Measurements from ENCODE around the gene ELP1. TPM values are rescaled to one million over a fixed set of nuclear protein-coding genes. Genes with fewer than 3 reads are reported as not detected.
A peak's percentile ranks its signal among the peaks of the same experiment; 100 is the strongest.
"Not testable (repeated sequence)": the region's sequence is repeated elsewhere in the genome, so short reads cannot be mapped to it uniquely, and the experiment has no call there.

ELP1 gene, protein sequence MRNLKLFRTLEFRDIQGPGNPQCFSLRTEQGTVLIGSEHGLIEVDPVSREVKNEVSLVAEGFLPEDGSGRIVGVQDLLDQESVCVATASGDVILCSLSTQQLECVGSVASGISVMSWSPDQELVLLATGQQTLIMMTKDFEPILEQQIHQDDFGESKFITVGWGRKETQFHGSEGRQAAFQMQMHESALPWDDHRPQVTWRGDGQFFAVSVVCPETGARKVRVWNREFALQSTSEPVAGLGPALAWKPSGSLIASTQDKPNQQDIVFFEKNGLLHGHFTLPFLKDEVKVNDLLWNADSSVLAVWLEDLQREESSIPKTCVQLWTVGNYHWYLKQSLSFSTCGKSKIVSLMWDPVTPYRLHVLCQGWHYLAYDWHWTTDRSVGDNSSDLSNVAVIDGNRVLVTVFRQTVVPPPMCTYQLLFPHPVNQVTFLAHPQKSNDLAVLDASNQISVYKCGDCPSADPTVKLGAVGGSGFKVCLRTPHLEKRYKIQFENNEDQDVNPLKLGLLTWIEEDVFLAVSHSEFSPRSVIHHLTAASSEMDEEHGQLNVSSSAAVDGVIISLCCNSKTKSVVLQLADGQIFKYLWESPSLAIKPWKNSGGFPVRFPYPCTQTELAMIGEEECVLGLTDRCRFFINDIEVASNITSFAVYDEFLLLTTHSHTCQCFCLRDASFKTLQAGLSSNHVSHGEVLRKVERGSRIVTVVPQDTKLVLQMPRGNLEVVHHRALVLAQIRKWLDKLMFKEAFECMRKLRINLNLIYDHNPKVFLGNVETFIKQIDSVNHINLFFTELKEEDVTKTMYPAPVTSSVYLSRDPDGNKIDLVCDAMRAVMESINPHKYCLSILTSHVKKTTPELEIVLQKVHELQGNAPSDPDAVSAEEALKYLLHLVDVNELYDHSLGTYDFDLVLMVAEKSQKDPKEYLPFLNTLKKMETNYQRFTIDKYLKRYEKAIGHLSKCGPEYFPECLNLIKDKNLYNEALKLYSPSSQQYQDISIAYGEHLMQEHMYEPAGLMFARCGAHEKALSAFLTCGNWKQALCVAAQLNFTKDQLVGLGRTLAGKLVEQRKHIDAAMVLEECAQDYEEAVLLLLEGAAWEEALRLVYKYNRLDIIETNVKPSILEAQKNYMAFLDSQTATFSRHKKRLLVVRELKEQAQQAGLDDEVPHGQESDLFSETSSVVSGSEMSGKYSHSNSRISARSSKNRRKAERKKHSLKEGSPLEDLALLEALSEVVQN (N-terminal part only)
- total RNA-seq, result 10 to 100 TPM; 19.7 to 30.1 TPM

- Mint-ChIP-seq H3K4me3 (peak within 1 kb of the TSS; percentile 86), H3K36me3 (ENCODE audit: low read depth) (peaks cover 27% of the 10 kb centered on the region), H3K27me3 (no peaks in the 10 kb centered on the region), H3K4me1 (peaks cover 15% of the 10 kb centered on the region), H3K9me3 (no peaks in the 10 kb centered on the region), H3K27ac (peak within 1 kb of the TSS; percentile 98)
- ATAC-seq (replicated peaks), result peak; percentile 89
Measured at GRCh38 chr9:108933718-108934322, at the start of gene ELP1. Gene ELP1, minus strand, starts transcription at chr9:108934124. Its CDS starts 2,978 bp downstream, at chr9:108931146.

DNA sequence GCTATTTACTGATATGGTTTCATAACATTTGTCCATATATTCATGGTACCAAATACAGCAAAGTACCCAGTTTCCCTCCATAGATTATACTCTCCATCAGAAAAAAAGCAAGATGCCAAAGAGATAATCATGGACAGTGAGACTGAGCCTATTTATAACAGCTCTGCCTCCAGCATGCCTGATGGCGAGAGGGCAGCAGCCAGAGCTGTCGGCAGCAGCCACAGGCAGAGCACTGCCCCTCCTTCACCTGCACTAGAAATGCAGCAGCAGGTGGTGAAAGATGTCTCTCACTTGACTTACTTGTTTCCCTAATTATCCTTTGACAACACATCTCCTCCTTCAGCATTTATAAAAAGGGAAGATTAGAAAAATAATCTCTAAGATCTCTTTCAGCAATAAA lies 47.0 kb upstream of the ELP1 start:
- H3K4me1 Mint-ChIP-seq, result no peaks in the 10 kb centered on the region
- no peaks in the 10 kb centered on the region for H3K9me3 Mint-ChIP-seq
- no peak for ATAC-seq (replicated peaks)
- H3K36me3 Mint-ChIP-seq (ENCODE audit: low read depth), result peaks cover 7% of the 10 kb centered on the region
- H3K4me3 Mint-ChIP-seq, result no peak overlapping the region
- no peaks in the 10 kb centered on the region for H3K27me3 Mint-ChIP-seq
- H3K27ac Mint-ChIP-seq, result no peak overlapping the region

- Mint-ChIP-seq H3K27me3 (no peaks in the 10 kb centered on the region), H3K4me1 (no peaks in the 10 kb centered on the region), H3K36me3 (ENCODE audit: low read depth) (peaks cover 7% of the 10 kb centered on the region), H3K27ac (no peak overlapping the region), H3K9me3 (no peaks in the 10 kb centered on the region), H3K4me3 (no peak overlapping the region)
- no peak for ATAC-seq (replicated peaks)
Measured at GRCh38 chr9:108978205-108978604, 44.3 kb upstream of the ELP1 start.

DNA sequence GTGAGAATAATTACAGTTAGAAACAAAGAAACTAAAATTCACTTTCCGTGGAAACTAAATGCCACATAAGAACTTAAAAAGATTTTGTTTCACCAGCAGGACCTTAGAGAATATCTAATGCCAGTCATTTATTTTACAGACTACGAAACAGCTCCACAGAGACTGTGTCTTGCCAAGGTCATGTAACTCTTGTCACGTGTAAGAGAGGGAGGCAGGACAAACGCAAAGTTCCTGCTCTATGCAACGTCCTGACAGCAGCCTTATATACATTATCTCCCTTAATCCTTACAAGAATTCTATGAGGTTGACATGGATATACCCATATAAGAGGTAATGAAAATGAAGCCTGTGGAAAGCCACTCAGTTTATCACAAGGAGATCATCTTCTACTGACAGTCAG lies 40.0 kb upstream of the ELP1 start:
- Mint-ChIP-seq H3K27me3 (no peaks in the 10 kb centered on the region), H3K36me3 (ENCODE audit: low read depth) (peaks cover 13% of the 10 kb centered on the region), H3K9me3 (peaks cover 6% of the 10 kb centered on the region), H3K4me3 (no peak overlapping the region), H3K4me1 (no peaks in the 10 kb centered on the region), H3K27ac (no peak overlapping the region)
- no peak for ATAC-seq (replicated peaks)

GRCh38 chr9:108972626-108973209 lies 38.8 kb upstream of the ELP1 start:
- H3K9me3 Mint-ChIP-seq, result peaks cover 6% of the 10 kb centered on the region
- no peak for ATAC-seq (replicated peaks)
- no peaks in the 10 kb centered on the region for H3K4me1 Mint-ChIP-seq
- no peak overlapping the region for H3K4me3 Mint-ChIP-seq
- H3K27ac Mint-ChIP-seq, result no peak overlapping the region
- no peaks in the 10 kb centered on the region for H3K27me3 Mint-ChIP-seq
- H3K36me3 Mint-ChIP-seq (ENCODE audit: low read depth), result peaks cover 10% of the 10 kb centered on the region

DNA sequence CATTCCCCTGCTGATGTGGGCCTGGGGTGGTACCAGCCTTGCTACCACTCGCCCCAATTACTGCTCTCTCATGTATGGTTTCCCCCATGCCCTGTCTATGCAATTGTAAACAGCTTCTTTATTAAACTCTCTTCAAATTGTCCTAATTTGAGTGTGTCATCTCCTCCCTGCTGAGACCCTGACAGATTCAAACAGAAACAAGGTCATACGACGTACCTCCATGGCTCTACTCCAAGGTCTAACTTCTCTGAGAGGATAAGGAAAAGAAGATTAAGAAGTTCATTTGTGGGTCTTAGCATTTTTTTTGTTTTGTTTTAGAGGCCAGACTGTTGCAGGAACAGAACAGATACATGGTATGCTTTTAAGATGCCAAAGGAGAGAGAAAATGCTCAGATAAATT lies 38.3 kb upstream of the ELP1 start:
- H3K4me3 Mint-ChIP-seq, result no peak overlapping the region
- H3K27ac Mint-ChIP-seq, result no peak overlapping the region
- peaks cover 6% of the 10 kb centered on the region for H3K36me3 Mint-ChIP-seq (ENCODE audit: low read depth)
- no peak for ATAC-seq (replicated peaks)
- H3K27me3 Mint-ChIP-seq, result no peaks in the 10 kb centered on the region
- peaks cover 6% of the 10 kb centered on the region for H3K9me3 Mint-ChIP-seq
- H3K4me1 Mint-ChIP-seq, result no peaks in the 10 kb centered on the region

GRCh38 chr9:108971392-108971791 lies 37.5 kb upstream of the ELP1 start:
- H3K9me3 Mint-ChIP-seq; H3K27me3 Mint-ChIP-seq; H3K4me3 Mint-ChIP-seq; H3K36me3 Mint-ChIP-seq (ENCODE audit: low read depth); H3K27ac Mint-ChIP-seq; ATAC-seq (replicated peaks); H3K4me1 Mint-ChIP-seq: not testable (repeated sequence)

DNA sequence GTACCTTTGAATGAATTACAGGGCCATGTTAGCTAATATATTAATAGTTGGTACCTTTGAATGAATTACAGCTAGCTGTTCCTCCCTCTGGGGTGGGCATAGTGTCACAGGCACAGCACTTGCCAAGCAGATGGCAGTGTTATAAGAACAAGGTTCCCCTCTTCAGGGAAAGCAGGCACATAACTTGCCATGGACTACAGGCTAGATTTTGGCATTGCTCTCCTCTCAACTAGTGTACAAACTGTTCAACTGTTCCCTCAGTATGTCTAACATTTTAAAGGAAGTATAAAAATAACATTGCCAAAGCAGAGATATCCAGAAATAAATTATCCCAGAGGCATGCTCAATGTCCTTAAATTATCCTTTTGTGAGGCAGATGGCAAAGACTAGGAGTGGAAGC lies 34.0 kb upstream of the ELP1 start:
- Mint-ChIP-seq H3K27me3 (no peaks in the 10 kb centered on the region), H3K36me3 (ENCODE audit: low read depth) (peaks cover 6% of the 10 kb centered on the region), H3K27ac (no peak overlapping the region), H3K9me3 (peaks cover 6% of the 10 kb centered on the region), H3K4me3 (no peak overlapping the region), H3K4me1 (no peaks in the 10 kb centered on the region)
- no peak for ATAC-seq (replicated peaks)

GRCh38 chr9:108963459-108964143 lies 29.7 kb upstream of the ELP1 start:
- ATAC-seq (replicated peaks), result no peak
- Mint-ChIP-seq H3K4me3 (no peak overlapping the region), H3K36me3 (ENCODE audit: low read depth) (no peaks in the 10 kb centered on the region), H3K27ac (no peak overlapping the region), H3K27me3 (no peaks in the 10 kb centered on the region), H3K4me1 (no peaks in the 10 kb centered on the region), H3K9me3 (no peaks in the 10 kb centered on the region)

DNA sequence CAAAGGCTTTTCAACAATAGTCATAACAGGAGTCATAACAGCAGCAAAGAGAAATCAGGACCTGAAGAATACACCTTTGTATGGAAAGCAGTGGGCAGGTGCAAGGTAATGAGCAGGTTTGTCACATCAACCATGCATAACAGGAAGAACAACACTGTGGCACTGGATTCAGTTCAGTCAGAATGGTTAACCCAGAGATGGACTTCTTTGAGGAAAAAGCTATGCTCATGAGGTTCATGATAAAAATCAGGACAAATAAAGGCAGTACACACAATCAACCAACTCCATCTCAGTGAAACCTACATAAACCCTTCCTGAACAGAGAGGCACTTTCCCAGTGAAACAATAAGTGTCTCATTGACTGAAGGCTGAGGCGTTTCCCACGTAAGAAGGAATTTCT lies 27.2 kb upstream of the ELP1 start:
- Mint-ChIP-seq H3K27me3 (no peaks in the 10 kb centered on the region), H3K4me1 (no peaks in the 10 kb centered on the region), H3K27ac (no peak overlapping the region), H3K9me3 (no peaks in the 10 kb centered on the region), H3K4me3 (no peak overlapping the region), H3K36me3 (ENCODE audit: low read depth) (no peaks in the 10 kb centered on the region)
- no peak for ATAC-seq (replicated peaks)

- no peaks in the 10 kb centered on the region for H3K9me3 Mint-ChIP-seq
- peak overlapping the region; percentile 24 for H3K27ac Mint-ChIP-seq
- H3K36me3 Mint-ChIP-seq (ENCODE audit: low read depth), result no peaks in the 10 kb centered on the region
- no peaks in the 10 kb centered on the region for H3K27me3 Mint-ChIP-seq
- no peaks in the 10 kb centered on the region for H3K4me1 Mint-ChIP-seq
- ATAC-seq (replicated peaks), result no peak
- H3K4me3 Mint-ChIP-seq, result no peak overlapping the region
Measured at GRCh38 chr9:108960331-108960730, 26.4 kb upstream of the ELP1 start.

DNA sequence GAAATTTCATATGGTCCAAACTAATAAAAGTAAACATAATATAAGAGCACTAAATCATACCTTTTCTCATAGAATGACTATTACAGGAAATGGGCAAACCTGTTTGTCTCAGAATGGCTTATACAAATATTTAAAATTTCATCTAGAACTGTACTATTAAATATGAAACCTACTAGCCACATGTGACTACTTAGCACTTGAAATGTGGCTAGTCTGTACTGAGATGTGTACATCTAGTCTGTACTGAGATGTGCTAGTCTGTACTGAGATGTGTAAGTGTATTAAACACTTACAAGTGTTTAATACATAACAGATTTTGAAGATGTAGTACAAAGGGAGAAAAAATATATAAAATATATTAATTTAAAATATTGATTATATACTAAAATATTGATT lies 22.7 kb upstream of the ELP1 start:
- H3K9me3 Mint-ChIP-seq, result no peaks in the 10 kb centered on the region
- no peaks in the 10 kb centered on the region for H3K36me3 Mint-ChIP-seq (ENCODE audit: low read depth)
- no peak overlapping the region for H3K27ac Mint-ChIP-seq
- H3K27me3 Mint-ChIP-seq, result no peaks in the 10 kb centered on the region
- H3K4me1 Mint-ChIP-seq, result no peaks in the 10 kb centered on the region
- ATAC-seq (replicated peaks), result peak; percentile 39
- H3K4me3 Mint-ChIP-seq, result no peak overlapping the region

- Mint-ChIP-seq H3K4me1 (no peaks in the 10 kb centered on the region), H3K9me3 (no peaks in the 10 kb centered on the region), H3K4me3 (no peak overlapping the region), H3K36me3 (ENCODE audit: low read depth) (no peaks in the 10 kb centered on the region), H3K27ac (no peak overlapping the region), H3K27me3 (no peaks in the 10 kb centered on the region)
- ATAC-seq (replicated peaks), result no peak
Measured at GRCh38 chr9:108956022-108956630, 22.2 kb upstream of the ELP1 start.
